Cerebellar nuclear complex (tissue), 1 donor: ENCODE measurements around the gene ZNF394.
"Not testable (repeated sequence)": the region's sequence is repeated elsewhere in the genome, so short reads cannot be mapped to it uniquely, and the experiment has no call there.

Source experiments
- DNase-seq, 2 experiments: peaks; one replicate each; lab custom pipeline; 2025; lab: John Stamatoyannopoulos, UW

The ZNF394 gene

DNA sequence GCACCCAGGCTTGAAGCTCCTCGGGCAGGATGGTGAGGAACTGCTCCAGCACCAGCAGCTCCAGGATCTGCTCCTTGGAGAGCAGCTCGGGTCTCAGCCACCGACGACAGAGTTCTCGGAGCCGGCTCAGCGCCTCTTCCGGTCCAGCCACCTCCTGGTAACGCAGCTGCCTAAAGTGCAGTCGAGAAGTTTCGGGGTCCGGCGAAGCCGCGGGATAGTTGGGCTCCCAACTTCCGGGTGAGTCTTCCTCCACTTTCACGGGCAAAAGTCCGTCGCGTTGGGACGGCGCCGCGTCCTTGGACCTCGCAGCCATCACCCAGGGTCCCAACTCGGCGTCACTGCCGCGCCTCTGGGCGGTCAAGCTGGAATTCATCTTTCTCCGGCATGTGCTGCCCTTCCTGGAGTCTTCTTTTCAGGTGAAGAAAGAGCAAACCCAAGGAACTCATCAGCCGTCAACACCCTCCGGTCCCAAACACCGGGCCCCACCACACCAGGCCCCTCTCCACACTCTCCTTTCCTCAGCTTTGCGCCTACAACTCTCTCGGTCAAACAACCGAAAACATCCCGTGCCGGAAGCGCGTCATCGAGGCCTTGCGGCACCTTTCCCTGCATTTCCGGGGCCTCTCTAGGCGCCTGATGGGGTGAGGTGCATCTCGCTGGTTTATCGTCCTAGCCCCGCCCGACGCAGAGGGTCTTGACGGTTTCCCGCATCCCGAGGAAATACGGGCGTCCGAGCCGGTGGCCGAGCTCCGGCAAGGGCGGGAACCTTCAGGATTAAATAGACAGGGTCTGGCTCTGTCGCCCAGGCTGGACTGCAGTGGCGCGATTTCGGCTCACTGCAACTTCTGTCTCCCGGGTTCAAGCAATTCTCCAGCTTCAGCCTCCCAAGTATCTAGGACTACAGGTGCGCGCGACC, at the start of gene ZNF394:
ZNF394 (minus strand) TSS at position 561 of the 916 bp plus-strand sequence; CDS start at position 373, 188 bp downstream.
- peak; percentile 51 to 78 for DNase-seq

DNA sequence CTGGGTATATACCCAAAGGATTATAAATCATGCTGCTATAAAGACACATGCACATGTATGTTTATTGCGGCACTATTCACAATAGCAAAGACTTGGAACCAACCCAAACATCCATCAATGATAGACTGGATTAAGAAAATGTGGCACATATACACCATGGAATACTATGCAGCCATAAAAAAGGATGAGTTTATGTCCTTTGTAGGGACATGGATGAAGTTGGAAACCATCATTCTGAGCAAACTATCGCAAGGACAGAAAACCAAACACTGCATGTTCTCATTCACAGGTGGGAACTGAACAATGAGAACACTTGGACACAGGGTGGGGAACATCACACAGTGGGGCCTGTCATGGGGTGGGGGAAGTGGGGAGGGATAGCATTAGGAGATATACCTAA, 49.5 kb upstream of the ZNF394 start:
- not testable (repeated sequence) for DNase-seq

DNA sequence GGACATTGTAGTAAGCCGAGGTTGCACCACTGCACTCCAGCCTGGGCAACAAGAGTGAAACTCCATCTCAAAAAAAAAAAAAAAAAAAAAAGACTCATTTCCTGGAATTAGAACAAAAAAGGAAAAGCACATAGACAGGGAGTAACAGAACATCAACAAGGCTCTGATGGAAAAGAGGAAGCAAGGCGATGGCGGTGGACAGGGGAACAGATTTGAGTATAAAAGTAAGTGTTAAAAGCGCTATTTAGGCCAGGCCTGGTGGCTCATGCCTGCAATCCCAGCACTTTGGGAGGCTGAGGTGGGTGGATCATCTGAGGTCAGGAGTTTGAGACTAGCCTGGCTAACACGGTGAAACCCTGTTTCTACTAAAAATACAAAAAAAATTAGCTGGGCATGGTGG, 45.2 kb upstream of the ZNF394 start:
- not testable (repeated sequence) for DNase-seq

DNA sequence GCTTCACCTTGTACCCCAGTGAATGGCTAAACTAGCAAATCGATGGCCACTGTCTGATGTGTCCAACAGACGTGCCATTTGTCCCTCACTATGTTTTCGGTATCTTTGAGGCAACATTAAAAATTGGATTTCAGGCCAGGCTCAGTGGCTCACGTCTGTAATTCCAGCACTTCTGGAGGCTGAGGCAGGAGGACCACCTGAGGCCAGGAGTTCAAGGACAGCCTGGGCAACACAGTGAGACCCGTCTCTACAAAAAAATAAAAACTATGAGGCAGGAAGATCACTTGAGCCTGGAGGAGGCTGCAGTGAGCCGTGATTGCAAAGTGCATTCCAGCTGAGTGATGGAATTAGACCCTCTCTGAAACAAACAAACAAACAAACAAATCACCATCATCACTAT, 43.8 kb upstream of the ZNF394 start:
- DNase-seq: no peak

DNA sequence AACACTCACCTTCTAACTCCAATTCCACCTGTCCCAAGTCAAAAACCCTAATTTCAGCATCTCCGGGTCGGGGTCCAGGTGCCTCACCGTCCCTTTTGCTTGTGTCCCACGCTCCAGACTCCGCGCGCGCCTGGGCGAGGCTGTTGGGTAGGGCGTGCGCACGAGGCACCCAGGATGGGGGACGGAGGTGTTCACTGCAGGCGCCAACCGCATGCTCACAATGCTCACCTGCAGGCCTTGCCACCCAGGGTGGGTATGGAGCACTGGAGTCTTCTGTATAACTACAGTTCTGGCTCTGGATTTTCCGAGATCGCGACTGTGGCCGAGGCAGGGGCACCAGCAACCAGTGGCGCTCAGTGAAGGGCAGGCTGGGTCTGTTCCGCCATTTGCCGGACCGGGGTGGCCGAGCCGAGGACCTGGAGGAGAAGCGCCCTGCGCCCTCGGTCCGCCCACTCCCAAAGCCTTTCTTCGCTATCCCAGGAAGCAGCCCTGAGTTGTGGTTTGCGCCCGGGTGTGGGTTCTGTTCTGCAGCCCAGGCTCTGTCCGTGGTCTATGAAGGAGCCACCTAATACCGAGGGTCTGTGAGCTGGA, 43.1 kb upstream of the ZNF394 start:
- no peak for DNase-seq

DNA sequence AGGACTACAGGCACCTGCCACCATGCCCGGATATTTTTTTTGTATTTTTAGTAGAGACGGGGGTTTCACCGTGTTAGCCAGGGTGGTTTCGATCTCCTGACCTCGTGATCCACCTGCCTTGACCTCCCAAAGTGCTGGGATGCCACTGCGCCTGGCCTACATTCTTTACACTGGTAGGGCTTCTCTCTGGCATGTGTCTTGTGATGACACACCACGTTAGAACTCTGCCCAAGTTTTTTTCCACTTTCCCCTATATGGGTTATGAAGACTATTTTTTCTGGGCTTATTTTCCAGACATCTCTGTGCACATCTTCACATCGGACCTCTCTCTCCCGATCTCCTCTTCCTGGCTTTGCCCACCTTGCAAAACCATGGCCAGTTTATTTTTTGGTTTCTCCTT, 41.1 kb upstream of the ZNF394 start:
- no peak for DNase-seq

DNA sequence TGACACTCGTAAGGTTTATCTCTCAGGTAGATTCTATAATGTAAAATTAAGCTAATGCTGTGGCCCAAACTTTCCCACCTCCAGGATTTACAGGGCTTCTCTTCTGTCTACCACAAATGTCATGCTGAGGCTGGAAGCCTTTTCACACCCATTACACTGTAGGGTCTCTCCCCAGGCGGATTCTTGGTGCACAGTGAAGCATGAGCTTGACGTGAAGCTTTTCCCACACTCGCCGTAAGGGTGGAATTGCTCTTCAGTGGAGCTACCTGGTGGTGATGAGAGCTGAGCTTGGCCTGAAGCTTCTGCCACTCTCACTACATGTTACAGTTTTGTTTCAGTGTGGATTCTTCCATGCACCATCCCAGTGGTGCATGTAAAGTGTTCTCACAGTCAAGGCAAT, 40.5 kb upstream of the ZNF394 start:
- no peak for DNase-seq

DNA sequence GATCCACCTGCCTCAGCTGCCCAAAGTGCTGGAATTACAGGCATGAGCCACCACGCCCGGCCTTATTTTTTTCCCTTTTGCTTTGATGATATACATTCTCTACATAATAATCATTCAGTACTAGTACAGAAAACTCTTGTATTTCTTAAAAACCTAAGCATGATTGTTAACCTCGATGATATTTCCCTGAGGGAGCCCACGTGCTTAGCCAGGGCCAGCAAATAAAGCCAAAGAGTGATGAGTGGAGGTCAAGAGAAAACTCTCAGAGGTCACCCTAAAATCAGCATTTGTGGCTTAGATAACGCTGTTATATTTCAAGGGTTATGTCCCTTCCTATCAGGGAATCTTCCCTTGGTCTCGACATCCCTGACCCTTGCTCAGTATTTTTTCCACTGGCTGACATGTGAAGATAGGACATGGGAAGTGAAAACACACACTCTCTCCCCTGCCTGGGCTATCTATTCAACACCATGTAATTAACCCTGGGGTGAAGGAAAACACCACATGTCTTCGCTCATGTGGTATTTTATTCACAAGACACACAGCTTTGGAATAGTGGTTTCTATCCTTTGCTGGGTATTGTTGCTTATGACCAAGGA, 39.2 kb upstream of the ZNF394 start:
- no peak for DNase-seq

DNA sequence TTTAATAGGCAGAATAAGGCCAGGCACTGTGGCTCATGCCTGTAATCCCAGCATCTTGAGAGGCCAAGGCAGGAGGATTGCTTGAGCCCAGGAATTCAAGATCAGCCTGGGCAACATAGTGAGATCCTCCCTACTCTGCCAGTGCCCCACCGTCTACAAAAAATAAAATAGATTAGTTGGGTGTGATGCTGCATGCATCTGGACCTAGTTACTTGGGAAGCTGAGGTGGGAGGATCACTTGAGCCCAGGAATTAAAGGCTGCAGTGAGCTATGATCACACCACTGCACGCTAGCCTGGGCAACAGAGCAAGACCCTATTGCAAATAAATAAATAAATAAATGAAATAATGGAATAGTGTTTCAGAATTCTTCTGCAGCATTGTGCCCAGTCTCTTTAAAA, 35.6 kb upstream of the ZNF394 start:
- DNase-seq: no peak

DNA sequence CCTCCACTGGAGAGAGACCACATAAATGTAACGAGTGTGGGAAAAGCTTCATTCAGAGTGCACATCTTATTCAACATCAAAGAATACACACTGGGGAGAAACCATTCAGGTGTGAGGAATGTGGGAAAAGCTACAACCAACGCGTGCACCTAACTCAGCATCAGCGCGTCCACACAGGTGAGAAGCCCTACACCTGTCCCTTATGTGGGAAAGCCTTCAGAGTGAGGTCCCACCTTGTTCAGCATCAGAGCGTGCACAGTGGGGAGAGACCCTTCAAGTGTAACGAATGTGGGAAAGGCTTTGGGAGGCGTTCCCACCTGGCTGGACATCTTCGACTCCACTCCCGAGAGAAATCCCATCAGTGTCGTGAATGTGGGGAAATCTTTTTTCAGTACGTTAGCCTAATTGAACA, 31.3 kb upstream of the ZNF394 start:
- DNase-seq: no peak

DNA sequence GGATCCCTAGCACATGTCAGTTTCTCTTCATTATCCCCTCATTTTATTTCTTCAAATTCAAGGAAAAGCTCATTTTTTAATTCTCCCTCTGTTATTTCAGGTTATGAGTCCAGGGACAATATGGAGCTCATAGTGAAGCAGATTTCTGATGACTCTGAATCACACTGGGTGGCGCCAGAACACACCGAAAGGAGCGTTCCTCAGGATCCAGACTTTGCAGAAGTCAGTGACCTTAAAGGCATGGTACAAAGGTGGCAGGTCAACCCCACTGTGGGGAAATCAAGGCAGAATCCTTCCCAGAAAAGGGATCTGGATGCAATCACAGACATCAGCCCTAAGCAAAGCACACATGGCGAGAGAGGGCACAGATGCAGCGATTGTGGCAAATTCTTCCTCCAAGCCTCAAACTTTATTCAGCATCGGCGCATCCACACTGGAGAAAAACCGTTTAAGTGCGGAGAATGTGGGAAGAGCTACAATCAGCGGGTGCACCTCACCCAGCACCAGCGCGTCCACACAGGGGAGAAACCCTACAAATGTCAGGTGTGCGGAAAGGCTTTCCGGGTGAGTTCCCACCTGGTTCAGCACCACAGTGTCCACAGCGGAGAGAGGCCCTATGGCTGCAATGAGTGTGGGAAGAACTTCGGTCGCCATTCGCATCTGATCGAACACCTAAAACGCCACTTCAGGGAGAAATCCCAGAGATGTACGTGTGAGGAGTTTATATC, 25.8 kb upstream of the ZNF394 start:
- DNase-seq: no peak

DNA sequence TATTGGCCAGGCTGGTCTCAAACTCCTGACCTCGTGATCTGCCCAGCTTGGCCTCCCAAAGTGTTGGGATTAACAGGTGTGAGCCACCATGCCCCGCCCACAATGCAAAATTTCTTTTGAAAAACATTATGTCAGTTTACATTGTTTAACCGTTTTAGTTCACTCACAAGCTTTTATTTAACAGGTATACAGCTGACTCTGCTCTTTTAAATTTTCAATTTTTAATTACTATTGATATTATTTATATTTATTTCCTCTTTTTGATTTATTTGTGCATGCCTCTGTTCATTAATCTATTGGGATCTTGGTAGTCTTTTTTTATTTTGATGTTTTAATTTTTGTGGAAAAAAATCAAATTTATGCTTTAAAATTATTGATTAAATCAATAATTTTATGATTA, 21.3 kb upstream of the ZNF394 start:
- DNase-seq: no peak

DNA sequence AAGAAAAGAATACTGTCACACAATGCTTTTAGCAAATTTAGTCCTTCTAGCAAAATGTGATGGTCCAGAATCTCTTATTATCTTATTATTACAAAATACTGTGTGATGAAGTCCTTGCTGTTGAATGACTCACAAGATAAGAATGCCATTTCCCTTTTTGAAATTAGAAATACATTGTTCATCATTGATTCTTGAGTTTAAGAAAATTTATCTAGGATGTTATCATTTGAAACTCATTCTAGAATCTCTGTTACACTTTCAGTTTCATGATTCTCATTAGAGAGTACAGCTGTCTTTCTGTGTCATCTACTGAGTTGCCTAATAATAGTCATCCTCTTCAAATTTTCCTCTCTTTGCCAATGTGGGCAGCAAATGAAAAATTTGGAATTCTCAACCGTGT, 14.0 kb upstream of the ZNF394 start:
- no peak for DNase-seq

DNA sequence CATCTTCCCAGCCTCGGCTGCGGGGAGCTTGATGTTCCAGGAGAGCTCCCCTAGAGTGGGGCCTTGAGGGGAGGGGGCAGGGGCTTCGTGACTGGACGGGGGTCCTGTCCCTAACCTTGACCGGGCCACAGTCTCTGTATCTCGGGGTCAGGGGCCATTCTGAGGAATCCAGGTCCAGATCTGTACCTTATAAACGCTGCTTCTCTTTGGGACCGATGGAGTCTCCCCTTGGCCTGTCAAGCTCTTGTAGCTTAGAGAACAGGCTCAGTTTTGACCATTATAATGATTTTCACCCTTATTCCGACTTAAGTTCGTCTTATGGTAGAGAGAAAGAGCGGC, 5.2 kb upstream of the ZNF394 start:
- no peak for DNase-seq

DNA sequence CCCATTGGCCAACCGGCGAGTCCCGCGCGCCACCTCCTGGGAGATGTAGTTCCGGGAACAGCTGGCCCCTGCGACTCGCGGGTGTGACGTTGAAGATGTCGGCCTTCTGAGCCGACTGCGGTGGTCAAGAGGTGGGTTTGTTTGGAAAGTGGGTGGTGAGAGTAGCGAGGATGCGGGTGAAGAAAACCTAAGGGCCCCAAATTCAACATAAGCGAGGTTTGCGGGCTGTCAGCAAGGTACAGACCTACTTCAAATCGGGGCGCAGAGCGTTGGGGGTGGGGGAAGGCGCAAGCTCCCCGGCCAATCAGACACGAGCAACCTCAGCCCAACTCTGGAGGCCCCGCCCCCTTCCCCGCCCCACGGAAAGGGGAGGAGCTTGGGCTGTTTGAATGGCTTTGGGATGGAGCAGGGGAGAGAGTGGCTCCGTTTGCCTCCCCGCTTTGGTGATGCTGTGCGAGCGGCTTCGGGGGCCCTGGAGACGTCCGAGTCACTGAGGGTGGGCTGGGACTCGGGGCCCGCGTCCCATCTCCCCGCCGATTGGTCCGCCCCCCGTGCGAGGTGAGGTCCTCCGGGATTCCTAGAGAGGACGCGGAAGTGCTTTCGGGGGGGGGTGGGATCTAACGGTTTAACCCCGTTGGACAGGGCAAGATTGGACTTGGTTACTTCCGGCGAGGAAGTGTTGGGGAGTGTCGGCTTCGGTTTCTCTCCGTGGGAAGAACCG, 4.7 kb upstream of the ZNF394 start, which contains the start of gene ZKSCAN5:
ZKSCAN5 (plus strand) TSS at position 60 of the 721 bp plus-strand sequence. CDS start 1,383 bp downstream, outside the sequence.
- peak; percentile 80 to 92 for DNase-seq

DNA sequence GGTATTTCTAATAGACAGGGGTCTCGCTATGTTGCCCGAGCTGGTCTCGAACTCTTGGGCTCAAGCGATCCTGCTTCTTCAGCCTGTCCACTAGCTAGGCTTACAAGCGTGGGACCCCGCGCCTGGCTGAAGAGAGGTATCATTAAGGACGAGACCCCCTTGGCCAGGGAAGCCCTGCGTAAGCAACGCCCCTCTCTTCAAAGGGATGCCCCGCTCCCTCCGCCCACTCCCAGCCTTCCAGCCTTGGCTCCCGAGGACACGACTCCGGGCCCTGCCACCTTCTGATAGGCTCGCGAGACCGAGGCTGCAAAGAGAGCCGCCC, 4.2 kb upstream of the ZNF394 start:
- no peak for DNase-seq

DNA sequence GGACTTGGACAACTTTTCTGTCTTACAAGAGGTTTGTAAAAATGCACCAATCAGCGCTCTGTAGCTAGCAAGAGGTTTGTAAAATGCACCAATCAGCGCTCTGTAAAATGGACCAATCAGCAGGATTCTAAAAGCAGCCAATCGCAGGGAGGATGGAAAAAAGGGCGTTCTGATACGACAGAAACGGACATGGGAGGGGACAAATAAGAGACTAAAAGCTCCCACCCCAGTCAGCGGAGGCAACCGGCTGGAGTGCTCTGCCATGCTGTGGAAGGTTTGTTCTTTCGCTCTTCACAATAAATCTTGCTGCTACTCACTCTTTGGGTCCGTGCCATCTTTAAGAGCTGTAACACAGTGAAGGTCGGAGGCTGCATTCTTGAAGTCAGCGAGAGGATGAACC, 1.2 kb upstream of the ZNF394 start:
- not testable (repeated sequence) for DNase-seq

DNA sequence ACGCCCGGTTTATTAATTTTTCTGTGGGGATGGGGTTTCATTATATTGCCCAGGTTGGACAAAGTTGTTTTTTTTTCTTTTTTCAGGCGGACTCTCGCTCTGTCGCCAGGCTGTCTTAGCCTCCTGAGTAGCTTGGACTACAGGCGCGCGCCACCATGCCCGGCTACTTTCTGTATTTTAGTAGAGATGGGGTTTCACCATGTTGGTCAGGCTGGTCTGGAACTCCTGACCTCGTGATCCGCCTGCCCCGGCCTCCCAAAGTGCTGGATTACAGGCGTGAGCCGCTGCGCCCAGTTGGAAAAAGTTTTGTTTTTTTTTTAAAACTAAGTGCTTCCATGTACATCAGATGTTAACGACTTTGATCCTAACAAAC, 542 bp upstream of the ZNF394 start:
- DNase-seq: no peak

DNA sequence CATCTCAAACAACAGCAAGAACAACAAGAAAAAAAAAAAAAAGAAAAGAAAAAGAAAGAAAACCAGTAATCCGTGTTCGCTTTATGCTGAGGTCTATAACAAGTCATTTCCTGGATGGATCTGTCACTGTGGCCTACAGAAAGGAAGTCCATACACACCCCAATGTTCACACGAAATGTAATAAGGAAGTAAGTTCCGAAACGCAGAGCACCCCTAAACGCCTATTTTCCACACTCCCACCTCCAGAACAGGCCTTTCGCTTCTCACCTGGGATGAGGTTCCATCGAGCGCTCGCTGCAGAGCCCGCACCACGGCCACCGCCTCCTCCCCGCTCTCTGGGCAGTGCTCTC, 735 bp downstream of the ZNF394 start:
- no peak for DNase-seq

DNA sequence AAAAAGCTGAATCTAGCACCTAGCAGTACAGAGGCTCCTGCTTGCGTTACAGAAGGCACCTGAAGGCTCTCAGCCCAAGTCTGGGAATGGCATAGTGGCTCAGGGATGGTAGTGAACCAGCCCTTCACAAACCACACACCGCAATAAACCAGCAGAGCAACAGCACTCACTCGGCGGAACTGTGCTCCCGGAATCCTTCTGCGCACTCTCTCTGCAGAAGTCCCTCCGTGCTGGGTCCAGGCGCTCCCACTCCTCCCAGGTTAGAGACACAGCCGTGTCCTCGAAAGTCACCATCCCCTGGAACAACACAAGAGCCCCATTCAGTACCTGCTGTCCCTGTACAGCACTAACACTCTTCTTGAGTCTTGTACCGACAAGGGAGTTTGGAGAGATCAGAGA, 1.5 kb downstream of the ZNF394 start:
- no peak for DNase-seq

DNA sequence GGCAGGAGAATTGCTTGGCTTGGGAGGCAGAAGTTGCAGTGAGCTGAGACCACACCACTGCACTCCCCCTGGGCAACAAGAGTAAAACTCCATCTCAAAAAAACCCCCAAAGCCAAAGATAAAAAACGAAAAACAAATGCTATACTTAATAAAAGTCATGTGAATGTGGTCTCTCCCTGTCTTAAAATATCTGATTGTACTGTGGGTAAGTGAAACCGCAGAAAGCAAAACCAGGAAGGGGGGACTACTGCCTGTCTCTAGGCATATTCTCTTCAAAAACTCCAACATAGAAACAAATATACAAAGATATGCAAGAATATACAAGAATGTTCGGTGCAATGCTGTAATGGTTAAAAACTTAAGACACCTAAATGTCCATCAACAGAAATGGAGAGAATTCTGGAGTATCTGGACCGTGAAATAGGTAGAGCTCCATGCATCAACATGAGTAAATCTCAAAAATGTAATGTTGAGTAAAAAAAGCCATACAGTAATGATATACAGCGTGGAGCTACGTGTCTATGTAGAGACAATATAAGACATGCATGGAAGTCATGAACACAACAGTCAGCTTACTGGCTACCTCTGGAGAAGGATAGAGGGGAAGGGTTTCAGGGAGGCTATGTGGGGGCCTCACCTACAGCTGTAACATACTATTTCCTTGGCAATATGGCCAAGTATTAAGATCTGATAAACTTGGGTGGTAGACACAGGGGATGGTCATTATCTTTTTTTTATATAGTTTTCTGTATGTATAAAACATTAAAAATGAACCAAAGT, 2.1 kb downstream of the ZNF394 start:
- DNase-seq: no peak
